Activated CD4-positive, alpha-beta T cell treated with anti-CD3 and anti-CD28 coated beads, Interleukin-2, amount 50 U/mL, for 24 hours (primary cell): ENCODE measurements around the gene NEMP1.
"Not testable (repeated sequence)": the region's sequence is repeated elsewhere in the genome, so short reads cannot be mapped to it uniquely, and the experiment has no call there.

Experiments
- DNase-seq, 2 donors: peaks; one replicate each; pipeline ENCODE4 v3.0.0-alpha.2; 2020; ENCODE audit warnings: low read depth in 1 of 2, low spot score in 1 of 2

NEMP1 gene, protein sequence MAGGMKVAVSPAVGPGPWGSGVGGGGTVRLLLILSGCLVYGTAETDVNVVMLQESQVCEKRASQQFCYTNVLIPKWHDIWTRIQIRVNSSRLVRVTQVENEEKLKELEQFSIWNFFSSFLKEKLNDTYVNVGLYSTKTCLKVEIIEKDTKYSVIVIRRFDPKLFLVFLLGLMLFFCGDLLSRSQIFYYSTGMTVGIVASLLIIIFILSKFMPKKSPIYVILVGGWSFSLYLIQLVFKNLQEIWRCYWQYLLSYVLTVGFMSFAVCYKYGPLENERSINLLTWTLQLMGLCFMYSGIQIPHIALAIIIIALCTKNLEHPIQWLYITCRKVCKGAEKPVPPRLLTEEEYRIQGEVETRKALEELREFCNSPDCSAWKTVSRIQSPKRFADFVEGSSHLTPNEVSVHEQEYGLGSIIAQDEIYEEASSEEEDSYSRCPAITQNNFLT

DNA sequence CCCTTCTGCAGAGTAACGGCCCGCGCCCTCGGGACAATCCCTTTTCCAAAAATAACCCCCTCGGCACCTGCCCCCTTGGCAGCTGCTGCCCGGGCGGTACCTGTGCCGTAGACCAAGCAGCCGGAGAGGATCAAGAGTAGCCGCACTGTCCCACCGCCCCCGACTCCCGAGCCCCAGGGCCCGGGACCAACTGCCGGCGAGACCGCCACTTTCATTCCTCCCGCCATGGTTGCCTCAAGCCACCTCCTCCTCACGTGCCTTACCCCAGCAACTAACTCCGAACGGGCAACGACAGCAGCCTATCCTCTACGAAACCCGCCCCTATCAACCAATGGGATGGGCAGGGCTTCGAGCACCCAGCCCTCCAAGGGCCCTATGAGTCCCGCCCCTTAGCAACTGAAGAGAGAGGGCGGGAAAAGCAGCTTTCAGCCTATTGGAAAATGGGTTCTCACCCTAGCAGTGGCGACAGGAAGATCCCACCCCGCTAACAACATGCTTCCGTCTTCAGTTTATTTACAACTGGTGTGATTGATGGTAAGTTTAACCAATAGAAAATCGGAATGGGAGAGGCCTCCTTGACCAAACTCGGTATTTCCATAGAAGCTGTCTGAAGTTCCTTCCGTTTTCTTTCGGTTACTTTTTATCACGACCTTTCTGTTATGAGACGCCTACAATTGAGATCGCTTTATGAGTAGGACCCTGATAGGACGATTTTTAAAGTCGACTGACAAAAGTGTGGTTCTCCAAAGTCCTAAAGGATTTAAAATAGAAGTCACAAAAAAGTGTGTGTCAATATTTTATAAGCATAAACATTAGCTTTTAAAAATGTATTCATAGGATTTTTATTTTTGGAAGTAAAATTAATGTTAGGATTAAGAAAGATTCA is at the start of gene NEMP1:
Gene NEMP1 (minus strand): TSS at position 273 of the 886 bp plus-strand sequence. CDS start 46 bp downstream, at position 227.
- DNase-seq, result peak; percentile 71 to 97

DNA sequence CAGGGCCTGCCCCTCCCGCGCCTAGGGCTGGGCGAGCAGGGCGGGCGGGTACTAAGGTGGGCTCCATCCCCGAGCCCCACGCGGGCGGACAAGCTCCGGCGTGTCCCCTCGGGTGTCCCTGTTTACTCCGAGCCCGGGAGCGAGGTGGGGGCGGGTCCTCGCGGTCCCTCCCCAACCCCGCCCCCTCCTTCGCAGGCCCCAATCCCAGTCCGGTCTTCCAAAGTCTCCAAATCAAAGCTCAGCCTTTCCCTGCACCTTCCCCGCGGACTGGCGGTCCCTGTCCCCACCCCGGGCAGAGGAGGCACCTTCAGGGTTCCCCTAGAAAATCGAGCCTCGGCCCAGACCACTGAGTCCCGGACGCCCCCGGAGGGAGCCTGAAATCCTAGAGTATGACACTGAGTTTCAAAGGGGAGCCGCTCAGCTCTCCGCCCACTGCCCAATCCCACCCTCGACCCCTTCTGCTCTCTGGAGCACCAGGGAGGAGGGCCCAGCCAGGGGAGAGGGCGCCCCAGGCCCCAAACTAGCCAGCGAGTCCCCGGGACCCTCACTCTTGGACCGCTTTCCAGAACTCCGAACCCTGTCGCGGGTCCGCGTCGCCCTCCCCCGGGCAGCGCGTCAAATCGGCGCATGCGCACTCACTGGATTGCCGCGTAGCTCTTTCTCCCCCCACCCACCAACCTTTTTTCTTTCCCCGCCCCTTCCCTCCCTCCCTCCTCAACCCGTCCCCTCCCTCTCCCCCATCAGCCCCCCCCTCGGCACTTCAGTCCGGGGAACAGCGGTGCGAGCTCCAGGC is 49.3 kb upstream of the NEMP1 start, which contains the start of gene LRP1:
Gene LRP1 (plus strand): TSS at position 758 of the 793 bp plus-strand sequence. CDS start 482 bp downstream, outside the sequence.
- peak; percentile 65 to 69 for DNase-seq

DNA sequence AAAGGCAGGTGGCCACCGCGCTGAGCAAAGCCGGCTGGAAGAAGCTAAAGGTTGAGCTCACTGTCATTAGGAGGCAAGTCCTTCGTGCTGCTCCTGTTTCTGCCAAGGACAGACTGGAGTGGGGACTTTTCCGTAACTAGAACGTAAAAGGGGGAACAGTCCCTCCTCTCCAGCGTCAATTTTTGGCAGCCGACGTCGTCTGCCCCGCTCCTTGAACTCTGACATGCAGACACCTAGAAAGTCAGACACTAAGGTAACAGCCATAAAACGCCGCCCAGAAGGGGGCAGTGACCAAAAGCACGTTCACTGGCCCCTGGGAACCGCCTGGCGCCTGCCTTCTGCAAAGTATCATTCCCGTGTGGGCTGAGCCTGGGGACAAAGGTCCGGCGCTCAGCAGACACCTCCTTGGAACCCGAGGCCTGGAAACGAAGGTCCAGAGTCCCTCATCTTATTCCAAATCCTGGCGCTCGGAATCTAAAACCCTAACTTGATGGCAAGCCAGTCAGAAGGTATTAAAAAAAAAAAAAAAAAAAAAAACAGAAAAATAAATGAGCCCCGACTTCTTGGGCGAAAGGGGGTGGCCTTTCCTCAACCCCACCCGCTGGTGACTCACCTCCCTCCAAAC is 48.6 kb upstream of the NEMP1 start:
- DNase-seq, result peak in 1 of 2 donors; percentile 41

DNA sequence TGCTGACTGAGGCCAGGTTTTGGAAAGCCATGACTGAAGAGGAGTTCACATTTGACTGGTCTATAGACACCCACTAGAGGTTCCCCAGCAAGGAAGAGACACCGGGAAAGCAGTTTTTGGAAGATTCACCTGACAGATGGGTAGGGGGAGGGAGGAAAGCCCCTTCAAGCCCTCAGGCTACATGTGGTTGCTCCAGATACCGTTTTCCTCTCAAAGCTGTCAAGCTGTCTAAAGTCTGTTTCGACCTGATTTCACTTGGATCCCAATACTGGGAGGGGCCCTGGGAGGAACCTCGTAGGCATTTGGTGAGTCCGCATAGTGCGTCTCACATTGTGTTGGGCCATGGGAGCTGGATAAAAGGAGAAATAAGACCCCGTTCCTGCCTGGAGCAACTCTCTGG is 48.0 kb upstream of the NEMP1 start:
- DNase-seq, result no peak

DNA sequence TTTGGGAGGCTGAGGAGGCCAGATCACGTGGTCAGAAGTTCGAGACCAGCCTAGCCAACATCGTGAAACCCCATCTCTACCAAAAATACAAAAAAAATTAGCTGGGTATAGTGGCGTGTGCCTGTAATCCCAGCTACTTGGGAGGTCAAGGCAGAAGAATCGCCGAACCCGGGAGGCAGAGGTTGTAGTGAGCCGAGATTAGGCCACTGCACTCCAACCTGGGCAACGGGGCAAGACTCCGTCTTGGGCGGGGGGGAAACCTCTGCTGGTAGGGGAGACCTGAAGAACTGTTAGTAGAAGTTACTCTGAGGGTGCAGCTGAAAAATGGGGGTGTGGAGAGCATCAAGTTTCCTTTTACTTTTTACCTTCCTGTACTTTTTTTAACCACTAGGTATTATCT is 47.5 kb upstream of the NEMP1 start:
- DNase-seq, result no peak

DNA sequence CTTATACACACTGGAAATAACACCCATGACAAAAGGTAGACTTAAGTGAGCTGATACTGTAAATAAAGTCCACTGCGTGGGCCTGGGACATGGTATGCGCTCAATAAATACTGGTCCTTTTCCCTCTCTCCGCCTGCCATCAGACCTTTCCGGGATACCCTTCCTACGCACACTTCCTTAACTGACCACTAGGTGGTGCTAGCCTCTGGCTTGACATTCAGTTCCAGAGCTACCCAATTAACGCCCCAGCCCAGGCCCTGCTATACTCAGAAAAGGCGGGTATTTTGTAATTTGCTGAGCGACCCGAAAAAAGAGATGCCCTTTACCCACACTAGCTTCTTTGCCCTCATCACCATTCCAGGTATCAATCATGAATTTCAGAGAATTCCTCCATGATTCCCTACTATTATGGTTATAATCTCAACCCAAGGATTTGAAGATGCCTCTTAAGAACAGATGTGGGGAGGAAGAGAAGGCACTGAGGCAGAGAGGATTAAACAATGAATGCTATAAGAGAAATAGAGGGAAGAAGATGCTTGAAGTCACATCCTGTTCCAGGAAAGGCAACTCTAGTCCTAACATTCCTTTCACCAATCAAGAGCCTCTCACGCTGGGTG is 45.8 kb upstream of the NEMP1 start:
- DNase-seq, result peak; percentile 45 to 74

DNA sequence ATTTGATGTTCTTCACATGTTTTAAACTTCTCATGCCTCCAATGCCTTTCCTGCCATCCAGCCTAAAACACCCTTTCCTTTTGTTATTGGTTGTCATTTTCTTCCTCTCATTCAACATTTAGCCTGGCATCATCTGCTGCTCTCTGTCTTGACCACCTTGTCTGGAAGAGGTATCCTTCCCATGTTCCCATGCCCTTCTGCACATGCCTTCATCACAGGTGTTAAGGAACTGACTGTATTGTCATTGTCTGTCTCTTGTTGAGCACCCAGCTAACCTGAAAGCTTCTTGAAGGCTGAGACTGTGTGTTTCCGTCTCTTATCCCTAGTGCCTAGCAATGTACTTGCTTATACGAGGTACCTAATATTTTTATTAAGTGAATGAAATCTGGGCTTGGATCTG is 45.2 kb upstream of the NEMP1 start:
- DNase-seq, result no peak

DNA sequence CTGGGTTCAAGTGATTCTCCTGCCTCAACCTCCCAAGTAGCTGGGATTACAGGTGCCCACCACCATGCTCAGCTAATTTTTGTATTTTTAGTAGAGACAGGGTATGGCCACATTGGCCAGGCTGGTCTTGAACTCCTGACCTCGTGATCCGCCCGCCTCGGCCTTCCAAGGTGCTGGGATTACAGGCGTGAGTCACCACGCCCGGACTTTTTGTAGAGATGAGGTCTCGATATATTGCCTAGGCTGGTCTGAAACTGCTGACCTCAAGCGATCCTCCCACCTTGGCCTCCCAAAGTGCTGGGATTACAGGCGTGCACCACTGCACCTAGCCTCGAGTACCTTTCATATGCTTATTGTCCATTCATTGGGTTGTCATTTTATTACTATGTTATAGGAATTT is 42.1 kb upstream of the NEMP1 start:
- not testable (repeated sequence) for DNase-seq

DNA sequence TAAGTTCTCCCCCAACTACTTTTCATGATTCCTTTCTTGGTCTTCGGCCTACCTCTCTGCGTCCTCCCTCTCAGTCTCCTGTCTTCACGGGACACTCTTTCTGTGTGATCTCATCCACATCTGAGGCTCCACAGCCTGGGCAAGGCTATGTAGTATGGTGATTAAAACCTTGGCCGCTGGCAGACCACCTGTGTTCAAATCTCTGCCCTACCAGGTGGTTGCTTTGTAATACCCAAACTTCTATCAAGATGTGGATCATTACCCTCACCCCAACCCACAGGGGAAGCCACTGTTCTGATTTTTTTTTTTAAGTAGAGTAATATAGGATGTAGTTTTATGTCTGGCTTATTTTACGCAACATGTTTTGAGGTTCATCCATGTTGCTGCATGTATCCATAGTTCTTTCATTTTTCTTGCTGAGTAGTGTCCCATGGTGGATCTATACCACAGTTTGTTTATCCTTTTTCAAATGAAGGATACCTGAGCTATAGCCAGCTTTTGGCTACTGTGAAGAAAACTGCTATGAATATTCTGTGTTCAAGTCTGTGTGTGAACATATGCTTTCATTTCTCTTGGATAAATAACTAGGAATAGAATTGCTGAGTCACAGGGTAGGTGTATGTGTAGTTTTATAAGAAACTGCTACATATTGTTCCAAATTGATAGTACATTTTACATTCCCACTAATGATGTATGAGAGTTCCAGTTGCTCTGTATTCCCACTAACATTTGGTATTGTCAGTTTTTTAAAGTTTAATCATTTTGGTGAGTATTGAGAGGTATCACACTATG is 40.9 kb upstream of the NEMP1 start:
- DNase-seq, result no peak

DNA sequence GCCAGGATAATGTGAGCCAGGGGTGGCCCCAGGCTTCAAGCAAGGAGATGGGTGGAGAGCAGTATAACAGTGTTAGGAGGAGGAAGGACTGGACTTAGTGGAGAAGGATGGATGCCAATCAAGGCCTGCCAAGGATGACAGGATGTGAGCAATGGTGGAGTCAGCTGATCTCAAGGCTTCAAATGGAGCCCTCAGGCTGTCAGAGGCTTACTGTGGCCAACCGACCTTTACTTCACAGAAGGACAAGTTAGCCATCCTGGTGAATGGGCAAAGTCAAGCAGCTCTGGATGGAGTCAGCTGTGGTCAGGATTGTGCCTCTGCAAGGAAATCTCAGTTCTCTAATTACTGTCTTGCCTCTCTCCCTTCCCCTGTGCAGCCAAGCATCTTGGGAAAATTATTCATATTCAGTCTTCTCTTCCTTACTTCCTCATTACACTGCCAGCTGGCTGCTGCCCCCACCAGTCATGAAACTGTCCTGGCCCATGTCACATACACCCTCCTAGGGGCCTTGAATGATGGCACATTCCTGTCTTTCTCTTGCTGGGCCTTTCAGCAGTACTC is 40.2 kb upstream of the NEMP1 start:
- DNase-seq, result no peak

DNA sequence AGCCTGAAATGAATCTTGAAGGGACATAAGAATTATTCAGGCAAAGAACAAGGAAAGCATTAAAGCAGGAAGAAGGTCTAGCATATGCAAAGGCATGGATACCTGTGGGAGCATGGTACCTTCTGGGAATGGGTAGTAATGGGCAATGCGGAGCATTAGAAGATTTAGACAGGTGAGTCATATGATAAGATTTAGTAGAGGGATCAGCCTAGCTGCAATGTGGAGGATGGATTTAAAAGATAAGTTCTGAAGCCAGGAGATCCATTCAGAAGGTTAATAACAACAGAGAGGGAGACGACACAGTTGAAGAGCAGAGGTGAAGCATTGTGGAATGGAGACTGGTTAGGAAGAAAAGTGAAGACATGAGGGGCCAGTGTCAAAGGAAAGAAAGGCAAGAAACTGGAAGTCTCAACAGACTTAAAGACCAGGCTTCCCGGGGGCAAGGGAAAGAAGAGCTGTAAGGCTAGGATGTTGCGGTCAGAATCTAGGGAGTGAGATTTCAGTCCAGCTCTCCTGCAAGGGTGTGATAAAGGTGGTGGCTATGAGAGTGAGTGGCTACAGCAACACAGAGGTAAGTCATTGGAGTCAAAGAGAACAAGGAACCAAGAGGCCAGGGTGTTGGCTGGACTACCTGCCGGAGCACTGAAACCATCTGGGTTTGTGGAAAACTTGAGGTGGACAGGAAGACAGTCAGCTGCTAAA is 38.1 kb upstream of the NEMP1 start:
- no peak for DNase-seq

DNA sequence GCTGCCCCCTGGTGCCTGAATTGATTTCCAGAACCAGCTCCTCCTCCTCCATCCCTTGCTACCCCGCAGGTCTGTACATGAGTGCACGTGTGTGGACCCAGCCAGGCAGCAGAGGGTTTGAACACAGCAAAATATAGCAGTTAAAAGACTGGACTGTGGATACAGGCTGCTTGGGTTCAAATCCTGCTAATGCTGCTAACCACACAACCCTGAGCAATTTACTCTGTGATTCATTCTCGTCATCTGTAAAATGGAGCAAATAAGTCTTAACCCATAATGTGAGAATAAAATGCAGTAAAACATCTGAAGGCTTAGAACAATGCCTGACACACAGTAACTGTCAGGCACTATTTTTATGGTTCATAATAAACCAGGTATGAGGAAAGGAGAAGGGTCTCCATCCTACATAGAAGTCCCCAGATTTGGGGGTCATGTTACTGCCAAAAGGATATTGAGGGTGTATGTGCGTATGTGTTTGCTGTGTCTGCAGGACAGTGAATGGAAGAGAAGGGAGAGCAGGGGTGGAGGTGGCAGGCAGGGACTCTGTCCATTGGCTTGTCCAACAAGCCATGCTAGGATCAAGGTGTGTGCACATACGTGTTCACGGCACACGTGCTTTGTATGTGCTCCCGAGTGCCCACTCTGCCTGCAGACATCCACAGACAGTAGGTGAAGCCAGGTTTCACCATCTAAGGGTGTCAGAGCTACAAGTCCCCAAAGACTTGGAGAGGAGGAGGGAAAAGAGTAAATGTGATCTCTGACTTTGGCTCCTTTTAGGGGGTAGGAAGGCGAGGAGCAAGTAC is 34.1 kb upstream of the NEMP1 start:
- DNase-seq, result no peak

DNA sequence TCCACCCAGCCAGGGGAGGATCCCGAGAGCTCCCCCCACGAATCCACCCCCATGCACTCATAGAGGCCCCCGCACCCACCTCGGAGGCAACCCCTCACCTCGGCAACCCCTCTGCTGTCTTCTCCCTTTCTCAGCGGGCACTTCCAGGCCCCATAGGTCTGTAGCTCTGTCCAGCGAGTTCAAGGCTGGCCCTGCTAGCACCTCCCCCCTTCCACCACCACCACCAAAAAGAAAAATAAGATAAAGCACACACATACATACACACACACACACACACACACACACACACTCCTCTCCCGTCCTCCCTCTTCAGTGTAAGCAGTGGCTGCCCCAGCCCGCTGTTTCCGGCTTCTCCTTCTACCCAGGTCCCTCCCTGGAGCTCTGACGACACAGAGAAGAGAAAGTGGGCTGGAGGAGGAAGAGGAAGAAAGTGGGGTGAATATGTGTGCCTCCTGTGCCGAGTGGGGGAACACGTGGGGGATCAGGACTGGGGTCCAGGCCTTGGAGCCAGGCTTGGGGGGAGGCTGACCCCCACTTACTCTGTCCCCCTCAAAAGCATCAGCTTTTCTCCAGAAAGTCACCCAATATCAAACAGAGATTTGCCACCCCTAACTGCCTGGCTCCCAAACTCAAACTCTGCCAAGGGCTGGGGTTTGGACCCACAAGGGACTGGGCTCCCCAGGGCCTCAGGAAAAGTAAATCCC is 32.6 kb upstream of the NEMP1 start, which contains the start of gene STAT6:
Gene STAT6 (minus strand): TSS at position 332 of the 704 bp plus-strand sequence. CDS start 3,084 bp downstream, outside the sequence.
- peak; percentile 47 to 78 for DNase-seq

DNA sequence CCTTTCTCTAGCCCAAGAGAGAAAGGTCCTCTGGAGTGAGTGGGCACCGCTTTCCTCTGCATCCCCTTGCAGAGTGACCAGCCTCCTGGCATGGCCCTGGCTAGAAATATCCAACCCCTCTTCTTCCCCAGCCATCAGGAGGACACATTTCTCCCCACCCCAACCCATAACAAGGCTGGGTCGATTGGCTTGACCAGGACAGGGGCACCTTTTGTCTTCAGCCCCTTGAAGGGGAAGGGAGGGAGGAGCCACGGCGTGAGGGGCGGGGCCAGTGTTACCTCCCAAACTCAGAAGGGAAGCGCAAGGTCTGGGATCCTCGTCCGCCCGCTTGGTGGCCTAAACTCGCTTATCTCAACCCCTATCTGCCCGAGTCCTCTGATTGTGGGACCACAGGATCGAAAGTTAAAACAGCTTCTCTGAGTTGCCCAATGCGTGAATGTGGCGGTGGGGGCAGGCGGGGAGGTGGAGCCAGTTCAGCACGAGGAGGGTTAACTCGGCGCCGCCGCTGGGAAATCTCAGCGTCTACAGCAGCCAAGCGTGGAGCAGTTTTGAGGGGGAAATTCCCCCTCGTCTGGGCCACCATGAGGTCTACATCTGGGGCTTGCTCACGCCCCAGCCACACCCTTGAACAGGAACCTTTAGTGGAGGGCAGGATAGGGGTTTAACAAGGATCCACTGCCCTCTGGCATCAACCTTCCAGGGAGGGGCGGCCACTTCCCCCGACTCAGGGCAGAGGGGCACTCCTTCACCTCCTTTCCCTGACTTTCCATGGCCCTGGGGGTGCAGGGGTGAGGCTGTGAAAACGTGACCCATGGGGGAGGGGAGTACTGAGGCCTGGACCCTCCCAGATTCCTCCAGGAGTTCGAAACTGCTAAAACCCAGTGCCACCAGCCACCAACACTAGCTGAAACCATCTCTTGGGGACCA is 31.8 kb upstream of the NEMP1 start:
- peak; percentile 61 to 71 for DNase-seq

DNA sequence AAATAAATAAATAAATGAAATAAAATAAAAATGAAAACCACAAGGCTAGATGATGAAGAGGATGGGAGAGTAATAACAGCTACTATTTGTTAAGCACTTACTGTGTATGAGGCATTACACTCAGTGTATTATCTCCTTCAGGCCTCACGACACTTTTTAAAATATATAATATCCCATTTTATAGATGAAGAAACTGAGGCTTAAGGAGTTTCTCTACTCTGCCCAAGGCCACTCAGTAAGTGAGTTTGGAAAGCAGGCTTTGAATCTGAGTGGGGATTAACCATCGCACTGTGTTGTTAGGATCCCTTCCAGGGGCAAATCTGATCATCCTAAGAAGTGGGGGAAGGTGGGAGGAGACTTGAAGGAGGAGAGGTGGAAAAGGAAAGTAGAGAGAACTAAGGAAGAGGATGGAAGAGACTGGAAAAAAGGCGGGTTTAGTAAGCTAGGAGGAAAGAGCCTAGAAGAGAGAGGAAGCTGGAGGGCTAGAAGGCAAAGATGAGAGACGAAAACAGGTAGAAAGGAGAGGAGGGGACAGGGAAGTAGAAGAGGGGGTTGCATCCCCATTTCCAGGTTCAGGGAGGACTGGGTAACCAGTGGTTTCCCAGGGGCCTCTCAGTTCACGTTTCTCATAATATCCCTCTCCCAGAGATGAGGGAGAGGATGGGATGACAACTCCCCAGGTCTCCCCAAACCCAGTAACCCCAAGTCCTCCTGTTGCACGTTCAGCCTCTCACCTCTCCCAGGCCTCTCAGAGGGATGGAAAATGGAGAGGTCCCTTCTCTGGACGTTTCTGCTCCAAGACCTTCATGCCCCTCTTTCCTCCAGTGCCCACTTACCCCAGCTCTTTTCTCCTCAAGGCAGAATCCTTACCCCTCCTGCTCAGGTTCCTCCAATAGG is 30.9 kb upstream of the NEMP1 start:
- no peak for DNase-seq
